Fibroblast of lung (primary cell): Measurements from ENCODE around the gene GRIN1. TPM values are rescaled to one million over a fixed set of nuclear protein-coding genes. Genes with fewer than 3 reads are reported as not detected.
"Not testable (repeated sequence)": the region's sequence is repeated elsewhere in the genome, so short reads cannot be mapped to it uniquely, and the experiment has no call there.

Experiments
- DNase-seq, 2 donors: peaks; one replicate each; pipeline versions ENCODE4 v3.0.0 to v3.0.0-alpha.2; 2010; ENCODE audit warnings: low read depth in 2 of 2
- H2AFZ ChIP-seq: 2 replicates; pipeline ENCODE4 v1.5.1; 2012; ENCODE audit warnings: low read length, control low read depth, inconsistent platforms
- H3K27ac ChIP-seq: 2 replicates; pipeline ENCODE4 v1.5.1; 2011; ENCODE audit warnings: low read length, control low read depth; ENCODE audit not compliant: insufficient read depth
- H3K27me3 ChIP-seq: 2 replicates; pipeline ENCODE4 v1.5.1; 2011; ENCODE audit warnings: mild to moderate bottlenecking, low read length; ENCODE audit not compliant: control insufficient read depth, insufficient read depth
- H3K36me3 ChIP-seq: 2 replicates; pipeline ENCODE4 v1.5.1; 2011; ENCODE audit warnings: low read length; ENCODE audit not compliant: control insufficient read depth, insufficient read depth
- H3K4me1 ChIP-seq: 2 replicates; pipeline ENCODE4 v1.5.1; 2011; ENCODE audit warnings: low read length; ENCODE audit not compliant: control insufficient read depth, insufficient read depth; ENCODE audit errors: extremely low read depth
- H3K4me2 ChIP-seq: 2 replicates; pipeline ENCODE4 v1.5.1; 2011; ENCODE audit warnings: low read length, control low read depth; ENCODE audit not compliant: insufficient read depth; ENCODE audit errors: extremely low read depth
- H3K4me3 ChIP-seq, 4 experiments: fragments of 200-600 bp in 1 of 4; sonication (generic) in 1 of 4; replicated peaks in 1 of 4; 2 replicates each; pipeline ENCODE4 v1.5.1; 2011 to 2016; ENCODE audit warnings: low read length in 4 of 4, low read depth in 3 of 4, mild to moderate bottlenecking in 3 of 4, control low read depth in 2 of 4, inconsistent platforms in 1 of 4, mixed read lengths in 1 of 4; ENCODE audit not compliant: insufficient read depth in 1 of 4; ENCODE audit errors: control extremely low read depth in 1 of 4
- H3K79me2 ChIP-seq: 2 replicates; pipeline ENCODE4 v1.5.1; 2012; ENCODE audit warnings: mild to moderate bottlenecking, low read length, inconsistent platforms; ENCODE audit not compliant: control insufficient read depth, insufficient read depth
- H3K9ac ChIP-seq: 2 replicates; pipeline ENCODE4 v1.5.1; 2011; ENCODE audit warnings: mild to moderate bottlenecking, low read length, control low read depth; ENCODE audit not compliant: insufficient read depth
- H3K9me3 ChIP-seq: 2 replicates; pipeline ENCODE4 v1.5.1; 2012; ENCODE audit warnings: low read depth, low read length; ENCODE audit not compliant: control insufficient read depth, insufficient read depth
- H4K20me1 ChIP-seq: 2 replicates; pipeline ENCODE4 v1.5.1; 2011; ENCODE audit warnings: low read length; ENCODE audit not compliant: control insufficient read depth, insufficient read depth; ENCODE audit errors: extremely low read depth
- CTCF ChIP-seq, 2 donors: IDR thresholded peaks in 1 of 2; conservative IDR thresholded peaks in 1 of 2; 1 replicate in 1 of 2; 2 replicates in 1 of 2; pipeline ENCODE4 v1.5.1; 2011 to 2012; ENCODE audit warnings: low read length in 2 of 2, control low read depth in 1 of 2, inconsistent platforms in 1 of 2, low read depth in 1 of 2, mild to moderate bottlenecking in 1 of 2
- EZH2 ChIP-seq: IDR thresholded peaks from 2 replicates; pipeline ENCODE4 v1.5.1; 2012; ENCODE audit warnings: low read length, control low read depth, mild to moderate bottlenecking; ENCODE audit errors: missing control alignments
- polyA plus RNA-seq, 2 donors: library from polyadenylated mRNA; depleted of rRNA in 1 of 2; stranded (reverse) in 1 of 2; unstranded in 1 of 2; fragments of >200 nt; gene quantifications; 2 replicates each; pipeline ENCODE4 v1.2.1, GENCODE V29; 2011 to 2012; ENCODE audit warnings: missing spikeins in 1 of 2
- total RNA-seq: library from RNA; depleted of rRNA; stranded (reverse); fragments of >200 nt; gene quantifications from 2 replicates; pipeline ENCODE4 v1.2.1, GENCODE V29; 2014

The GRIN1 gene
- total and polyA plus RNA-seq, 2 donors (not counting 1 experiment from before 2014, with no cell fraction given): under 0.01 to 0.08 TPM

GRCh38 chr9:137116728-137117127 lies 22.2 kb upstream of the GRIN1 start:
- no peak for DNase-seq
- no peaks in the 10 kb centered on the region for H3K27me3 ChIP-seq
- H3K4me1 ChIP-seq: no peaks in the 10 kb centered on the region
- H3K4me3 ChIP-seq: no peak overlapping the region
- H3K36me3 ChIP-seq: peaks cover 3% of the 10 kb centered on the region
- H4K20me1 ChIP-seq: no peaks in the 10 kb centered on the region
- H3K9me3 ChIP-seq: no peaks in the 10 kb centered on the region
- H3K79me2 ChIP-seq: no peaks in the 10 kb centered on the region
- no peak overlapping the region for H3K4me2 ChIP-seq
- H3K27ac ChIP-seq: no peak overlapping the region
- no peak overlapping the region for H2AFZ ChIP-seq
- TF ChIP-seq EZH2 (no peak), CTCF (conservative IDR thresholded peaks at IDR 0.05 in 1 of 2, IDR thresholded peaks at IDR 0.05 in 1 of 2; ENCODE audit: low read depth in 1 of 2, low read length in 2 of 2) (no peak)
- no peak overlapping the region for H3K9ac ChIP-seq

- no peaks in the 10 kb centered on the region for H4K20me1 ChIP-seq
- H3K9me3 ChIP-seq: no peaks in the 10 kb centered on the region
- H3K9ac ChIP-seq: no peak overlapping the region
- no peak overlapping the region for H3K4me3 ChIP-seq
- TF ChIP-seq EZH2 (no peak), CTCF (conservative IDR thresholded peaks at IDR 0.05 in 1 of 2, IDR thresholded peaks at IDR 0.05 in 1 of 2; ENCODE audit: low read depth in 1 of 2, low read length in 2 of 2) (no peak)
- H3K27me3 ChIP-seq: no peaks in the 10 kb centered on the region
- no peak overlapping the region for H2AFZ ChIP-seq
- H3K4me2 ChIP-seq: no peak overlapping the region
- no peak overlapping the region for H3K27ac ChIP-seq
- no peaks in the 10 kb centered on the region for H3K79me2 ChIP-seq
- no peak for DNase-seq
- H3K4me1 ChIP-seq: no peaks in the 10 kb centered on the region
- peaks cover 3% of the 10 kb centered on the region for H3K36me3 ChIP-seq
Observed at GRCh38 chr9:137117269-137117731, 21.7 kb upstream of the GRIN1 start.

- not testable (repeated sequence) for H3K9ac ChIP-seq
Observed at GRCh38 chr9:137118092-137118603, 20.8 kb upstream of the GRIN1 start.

GRCh38 chr9:137121927-137122795 lies 16.8 kb upstream of the GRIN1 start:
- H3K9me3 ChIP-seq, H4K20me1 ChIP-seq, H3K4me1 ChIP-seq, H3K4me3 ChIP-seq, H3K27me3 ChIP-seq, DNase-seq, H3K79me2 ChIP-seq, H2AFZ ChIP-seq, H3K4me2 ChIP-seq, H3K9ac ChIP-seq, H3K27ac ChIP-seq, H3K36me3 ChIP-seq: not testable (repeated sequence)

More at GRCh38 chr9:137118092-137118603, 20.8 kb upstream of the GRIN1 start:
- H3K4me3 ChIP-seq, H3K79me2 ChIP-seq, H3K4me2 ChIP-seq, H3K4me1 ChIP-seq, H3K36me3 ChIP-seq, H3K9me3 ChIP-seq, H3K27me3 ChIP-seq, H3K27ac ChIP-seq, H4K20me1 ChIP-seq, H2AFZ ChIP-seq, DNase-seq: not testable (repeated sequence)

GRCh38 chr9:137122796-137123467 lies 16.0 kb upstream of the GRIN1 start:
- H3K36me3 ChIP-seq, H4K20me1 ChIP-seq, H3K27ac ChIP-seq, H3K9me3 ChIP-seq, H3K4me2 ChIP-seq, H3K27me3 ChIP-seq, H3K4me3 ChIP-seq, H2AFZ ChIP-seq, DNase-seq, H3K4me1 ChIP-seq, H3K79me2 ChIP-seq, H3K9ac ChIP-seq: not testable (repeated sequence)
